HepG2 (cell line): ENCODE measurements around the gene MATN1. TPM values are rescaled to one million over a fixed set of nuclear protein-coding genes. Genes with fewer than 3 reads are reported as not detected.
A peak's percentile ranks its signal among the peaks of the same experiment; 100 is the strongest.

Experiments
- ATAC-seq: fragments of 200-7000 bp; cut with Tn5 transposase; 3 replicates; pipeline ENCODE4 v1.9.1; 2020; ENCODE audit warnings: mild to moderate bottlenecking, moderate library complexity
- BruUV-seq: library from RNA; stranded (reverse); fragments of 400-500 nt; replicated peaks from 2 replicates; lab custom pipeline; 2021; lab: Mats Ljungman, UMichigan
- CTCF ChIA-PET: fragments of 300-600 bp; formaldehyde crosslinking; extraction: SDS; loops from one replicate; lab custom pipeline; 2021; ENCODE audit warnings: low total read pairs, inconsistent platforms, low intra/inter-chr PET ratio; lab: Yijun Ruan, JAX
- POLR2A ChIA-PET: fragments of 350-600 bp; sonication (Branson Sonifier 250); formaldehyde crosslinking; loops from one replicate; lab custom pipeline; 2020; ENCODE audit warnings: antibody characterized with exemption, inconsistent platforms; lab: Yijun Ruan, JAX
- DNase-seq: peaks from one replicate; pipeline ENCODE4 v3.0.0-alpha.2; 2015; ENCODE audit warnings: low spot score
- FAIRE-seq: peaks from 3 replicates; lab custom pipeline; 2011; peaks lifted over from hg19 to GRCh38; lab: Jason Lieb, UNC
- H2AFZ ChIP-seq: one replicate; pipeline ENCODE4 v1.6.1; 2011; ENCODE audit warnings: low read length, inconsistent platforms
- H3K27ac ChIP-seq: fragments of 300-600 bp; 3 replicates; pipeline ENCODE4 v1.8.0; 2011; ENCODE audit warnings: mixed run types, mild to moderate bottlenecking, mixed read lengths, low read length, inconsistent platforms; ENCODE audit not compliant: insufficient read depth; ENCODE audit errors: extremely low read length
- H3K27me3 ChIP-seq, 2 experiments: fragments of 200-600 bp in 1 of 2; 2 replicates in 1 of 2; 3 replicates in 1 of 2; pipeline versions ENCODE4 v1.6.0 to v1.8.0; 2011; ENCODE audit warnings: low read length in 2 of 2, mild to moderate bottlenecking in 2 of 2, moderate library complexity in 2 of 2, inconsistent platforms in 1 of 2; ENCODE audit not compliant: insufficient read depth in 2 of 2, control insufficient read depth in 1 of 2
- H3K36me3 ChIP-seq, 2 experiments: fragments of 200-600 bp in 1 of 2; replicated peaks in 1 of 2; 2 replicates in 1 of 2; 3 replicates in 1 of 2; pipeline versions ENCODE4 v1.5.1 to v1.8.0; 2011; ENCODE audit warnings: low read length in 2 of 2, inconsistent platforms in 1 of 2; ENCODE audit not compliant: insufficient read depth in 2 of 2, control insufficient read depth in 1 of 2
- H3K4me1 ChIP-seq: 2 replicates; pipeline ENCODE4 v1.5.1; 2012; ENCODE audit warnings: low read length, inconsistent platforms; ENCODE audit not compliant: insufficient read depth
- H3K4me2 ChIP-seq: 2 replicates; pipeline ENCODE4 v1.6.0; 2011; ENCODE audit warnings: low read depth, low read length, inconsistent platforms
- H3K4me3 ChIP-seq, 3 experiments: fragments of 200-600 bp in 1 of 3; sonication (generic), shearing (Covaris generic) in 1 of 3; replicated peaks in 1 of 3; 2 replicates each; pipeline ENCODE4 v1.5.1; 2011 to 2016; ENCODE audit warnings: low read length in 3 of 3, inconsistent platforms in 2 of 3, low read depth in 2 of 3, mild to moderate bottlenecking in 2 of 3, control low read depth in 1 of 3, mixed read lengths in 1 of 3; ENCODE audit not compliant: insufficient read depth in 1 of 3
- H3K79me2 ChIP-seq: one replicate; pipeline ENCODE4 v1.6.1; 2011; ENCODE audit warnings: low read length, inconsistent platforms; ENCODE audit not compliant: insufficient read depth
- H3K9ac ChIP-seq: 2 replicates; pipeline ENCODE4 v1.6.0; 2011; ENCODE audit warnings: mild to moderate bottlenecking, low read depth, low read length, inconsistent platforms; ENCODE audit not compliant: insufficient read depth
- H3K9me3 ChIP-seq: 2 replicates; pipeline ENCODE4 v1.5.1; 2012; ENCODE audit warnings: mild to moderate bottlenecking, low read length
- H4K20me1 ChIP-seq: 2 replicates; pipeline ENCODE4 v1.6.0; 2011; ENCODE audit warnings: inconsistent platforms, mild to moderate bottlenecking, low read length, moderate library complexity; ENCODE audit not compliant: insufficient read depth
- MNT ChIP-seq: fragments of 450-650 bp; IDR thresholded peaks from 2 replicates; pipeline ENCODE4 v1.6.1; 2016
- NR2F2 ChIP-seq: IDR thresholded peaks from 2 replicates; pipeline ENCODE4 v1.6.1; 2012; ENCODE audit warnings: low read depth, inconsistent platforms, borderline replicate concordance
- SAFB2 ChIP-seq: sonication (generic); formaldehyde crosslinking; IDR thresholded peaks from 2 replicates; pipeline ENCODE4 v1.5.1; 2020; ENCODE audit warnings: missing genetic modification reagents, low read depth, mild to moderate bottlenecking, borderline replicate concordance
- ZBTB20 ChIP-seq: sonication (generic); formaldehyde crosslinking; IDR thresholded peaks from 2 replicates; pipeline ENCODE4 v1.8.1; 2023; ENCODE audit warnings: missing genetic modification reagents, low read depth, mild to moderate bottlenecking, borderline replicate concordance
- ZNF101 ChIP-seq: sonication (generic); formaldehyde crosslinking; IDR thresholded peaks from 2 replicates; pipeline ENCODE4 v1.4.0; 2020; ENCODE audit warnings: mild to moderate bottlenecking, low read depth, missing genetic modification reagents, borderline replicate concordance
- ZNF136 ChIP-seq: sonication (generic); formaldehyde crosslinking; IDR thresholded peaks from 2 replicates; pipeline ENCODE4 v1.8.1; 2022; ENCODE audit warnings: low read depth, mild to moderate bottlenecking, moderate library complexity, missing genetic modification reagents
- ZNF607 ChIP-seq: sonication (generic); formaldehyde crosslinking; IDR thresholded peaks from 2 replicates; pipeline ENCODE4 v1.5.1; 2020; ENCODE audit warnings: missing genetic modification reagents, mild to moderate bottlenecking, borderline replicate concordance
- WGBS: methylation state at CpG from one replicate; pipeline ENCODE4 v1.1.6; 2017; ENCODE audit warnings: low lambda C conversion rate; 5-methylcytosine and 5-hydroxymethylcytosine counted together
- in situ Hi-C: cut with HindIII; loops from 2 replicates; pipeline ENCODE4 v1.10.0; 2017; ENCODE audit warnings: low pct_unique_long_range_greater_than_20kb; ENCODE audit not compliant: extremely low pct_ligation_motif_present
- intact Hi-C: fragments of 100-400 bp; cut with micrococcal nuclease; formaldehyde crosslinking; loops from one replicate; pipeline ENCODE4 v1.10.0; 2022; ENCODE audit not compliant: unreplicated experiment
- polyA plus RNA-seq, 8 experiments: library from polyadenylated mRNA; depleted of rRNA in 3 of 8; stranded (reverse) in 7 of 8; unstranded in 1 of 8; fragments of >200 nt; fragmentation: Illumina TruSeq in 4 of 8; extraction: Trizol in 4 of 8; gene quantifications; 2 replicates each; pipeline versions ENCODE4 v1.2.1 to v1.2.3, GENCODE V29; 2011 to 2016; ENCODE audit warnings: low read depth in 4 of 8, missing spikeins in 1 of 8, mixed read lengths in 1 of 8; ENCODE audit not compliant: insufficient read depth in 1 of 8
- total RNA-seq, 5 experiments: library from RNA; depleted of rRNA; stranded (reverse); fragments of >200 nt; fragmentation: Illumina TruSeq; extraction: Trizol; gene quantifications; 2 replicates each; pipeline ENCODE4 v1.2.3, GENCODE V29; 2016; ENCODE audit warnings: low read depth in 1 of 5

The MATN1 gene
- total and polyA plus RNA-seq, 2 of the 13 experiments (the other 11 are each of a cell fraction or from before 2014, with no cell fraction given): 0.04 to 0.05 TPM

- H3K9ac ChIP-seq: no peak overlapping the region
- no peaks in the 10 kb centered on the region for H4K20me1 ChIP-seq
- H3K27me3 ChIP-seq: peaks cover 2 to 10% of the 10 kb centered on the region in 2 experiments; a peak in 4 of 5 replicates
- H3K4me1 ChIP-seq: no peaks in the 10 kb centered on the region
- BruUV-seq: no TSS peak
- 30% methylated on average over 4 of the region's 6 CpGs for WGBS
- H2AFZ ChIP-seq: no peak overlapping the region
- no peak overlapping the region for H3K27ac ChIP-seq
- no peaks in the 10 kb centered on the region for H3K79me2 ChIP-seq
- no peak overlapping the region for H3K4me2 ChIP-seq
- DNase-seq: no peak
- H3K4me3 ChIP-seq: no peak overlapping the region
- ATAC-seq: peak; percentile 26; the same call in 2 of the 3 replicates
- in situ Hi-C loops: no loop called here
- ChIA-PET CTCF (no interaction called here), POLR2A (no interaction called here)
- H3K36me3 ChIP-seq: no peaks in the 10 kb centered on the region
- H3K9me3 ChIP-seq: no peaks in the 10 kb centered on the region
- no peak for FAIRE-seq
- intact Hi-C loops: no loop called here
- TF ChIP-seq NR2F2 (no peak), ZNF136 (CRISPR knock-in tag) (no peak), ZNF101 (no peak)
These were observed 6.5 kb upstream of the MATN1 start for GRCh38 chr1:30729901-30730300.

GRCh38 chr1:30728832-30729638, 5.7 kb upstream of the MATN1 start:
- ATAC-seq: no peak
- 26% methylated on average over 5 of the region's 17 CpGs for WGBS
- Histone ChIP-seq H3K27ac (no peak overlapping the region), H3K4me2 (no peak overlapping the region), H3K9me3 (no peaks in the 10 kb centered on the region), H3K4me1 (no peaks in the 10 kb centered on the region), H3K4me3 (no peak overlapping the region), H3K27me3 (peaks cover 2 to 10% of the 10 kb centered on the region in 2 experiments; a peak in 4 of 5 replicates), H2AFZ (no peak overlapping the region), H3K9ac (no peak overlapping the region), H3K36me3 (no peaks in the 10 kb centered on the region), H4K20me1 (no peaks in the 10 kb centered on the region), H3K79me2 (no peaks in the 10 kb centered on the region)
- BruUV-seq: no TSS peak
- ChIA-PET CTCF (interaction anchor here (1.1 kb wide), 1 partner anchor 10 kb away, joined by 3 read pairs; no protein-coding TSS in a partner anchor), POLR2A (no interaction called here)
- no peak for FAIRE-seq
- no peak for DNase-seq
- intact Hi-C loops (no loop called here), in situ Hi-C loops (no loop called here)
- TF ChIP-seq MNT (peak; percentile 99), ZNF607 (no peak), ZBTB20 (CRISPR knock-in tag) (no peak), SAFB2 (no peak)
